ENCODE results near the gene MSRB3. TPM values are rescaled to one million over a fixed set of nuclear protein-coding genes. Genes with fewer than 3 reads are reported as not detected.

The MSRB3 gene
- total and polyA plus RNA-seq, 2 of the 8 experiments (the other 6 are each of a cell fraction or from before 2014, with no cell fraction given) = 0.32 to 1.2 TPM

- no peak for TF ChIP-seq RFX5 (IDR thresholded peaks at IDR 0.05; ENCODE audit: borderline replicate concordance, low read depth, low read length)
These were observed 3.7 kb upstream of the MSRB3 start for GRCh38 chr12:65274602-65275272.

More at GRCh38 chr12:65274602-65275272, 3.7 kb upstream of the MSRB3 start:
- Histone ChIP-seq H3K56ac (replicated peaks; ENCODE audit: insufficient read length, low read depth, low read length) (no peak overlapping the region), H4K91ac (replicated peaks; ENCODE audit: insufficient read length, low read length) (no peak overlapping the region), H2BK5ac (ENCODE audit: low read depth, low read length) (no peak overlapping the region), H3K14ac (ENCODE audit: insufficient read length) (no peak overlapping the region), H3K36me3 (ENCODE audit: control insufficient read depth in 2 of 4, insufficient read depth in 4 of 4, low read length in 3 of 4) (no peaks in the 10 kb centered on the region), H3K27me3 (replicated peaks in 1 of 4; ENCODE audit: control insufficient read depth in 3 of 4, extremely low read depth in 1 of 4, insufficient read depth in 3 of 4, low read length in 3 of 4) (peaks cover 0 to 4% (median 1%) of the 10 kb centered on the region in 4 experiments; a peak in 5 of 7 replicates), H3K79me1 (ENCODE audit: low read depth, low read length) (no peaks in the 10 kb centered on the region), H3K79me2 (ENCODE audit: control insufficient read depth in 1 of 2, insufficient read depth in 2 of 2, low read length in 2 of 2) (no peaks in the 10 kb centered on the region), H3K4me1 (replicated peaks in 1 of 4; ENCODE audit: control insufficient read depth in 3 of 4, insufficient read depth in 4 of 4, low read length in 3 of 4) (peaks cover 0 to 5% (median 3%) of the 10 kb centered on the region in 4 experiments; a peak in 4 of 7 replicates), H4K8ac (ENCODE audit: extremely low read depth, insufficient read depth, low read length) (no peak overlapping the region), H3K23ac (ENCODE audit: insufficient read length) (no peak overlapping the region), H2BK120ac (replicated peaks; ENCODE audit: low read depth, low read length) (no peak overlapping the region), H2AK5ac (ENCODE audit: low read depth, low read length) (no peak overlapping the region), H3K4ac (replicated peaks; ENCODE audit: insufficient read length, low read depth, low read length) (no peak overlapping the region), H2BK12ac (ENCODE audit: low read depth, low read length) (no peak overlapping the region), H3K9ac (replicated peaks in 1 of 4; ENCODE audit: extremely low read depth in 1 of 4, low read depth in 3 of 4, low read length in 3 of 4) (no peak overlapping the region), H4K20me1 (replicated peaks in 1 of 2; ENCODE audit: control insufficient read depth in 1 of 2, insufficient read depth in 2 of 2, low read length in 2 of 2) (no peaks in the 10 kb centered on the region), H3K27ac (ENCODE audit: low read depth, low read length) (no peak overlapping the region), H3K23me2 (ENCODE audit: low read depth, low read length) (peaks cover 13% of the 10 kb centered on the region; the same call in 1 of the 2 replicates), H3K4me2 (ENCODE audit: insufficient read depth in 1 of 2, low read depth in 2 of 2, low read length in 2 of 2) (no peak overlapping the region), H4K5ac (ENCODE audit: insufficient read length, low read depth, low read length) (no peak overlapping the region), H2BK20ac (ENCODE audit: low read length) (no peak overlapping the region), H3K18ac (ENCODE audit: extremely low read depth, low read length) (no peak overlapping the region), H3K4me3 (ENCODE audit: extremely low read depth in 1 of 4, insufficient read depth in 2 of 4, low read depth in 3 of 4, low read length in 4 of 4) (no peak overlapping the region), H3K9me3 (ENCODE audit: insufficient read depth in 2 of 2, low read depth in 1 of 2, low read length in 1 of 2) (no peaks in the 10 kb centered on the region), H2AFZ (ENCODE audit: low read length) (no peak overlapping the region), H2BK15ac (ENCODE audit: low read length) (no peak overlapping the region)
- 90% methylated on average over 7 of the region's 7 CpGs; no CpG with 5 or more reads in 1 of the 2 experiments for WGBS, 2 experiments (ENCODE audit: extremely low coverage in 1 of 2, insufficient coverage in 1 of 2, insufficient read length in 1 of 2, insufficient replicate concordance in 2 of 2, low coverage in 1 of 2, low lambda C conversion rate in 2 of 2, missing lambda C conversion rate in 1 of 2)
- DNase-seq (ENCODE audit: low read depth in 1 of 2, low spot score in 2 of 2) (no peak), FAIRE-seq (no peak)
- CTCF ChIA-PET (ENCODE audit: partially characterized antibody) = no interaction called here
- POLR2A ChIA-PET (ENCODE audit: partially characterized antibody) = no interaction called here
